Nephron (organoid): ENCODE data around the gene TYROBP.

Source experiments
- H3K27ac Mint-ChIP-seq, 3 experiments: 2 replicates each; pipeline ENCODE4 v1.8.0; 2020; ENCODE audit warnings: mixed read lengths in 3 of 3, mild to moderate bottlenecking in 2 of 3, moderate library complexity in 1 of 3
- H3K27me3 Mint-ChIP-seq: 2 replicates; pipeline ENCODE4 v1.8.0; 2021; ENCODE audit warnings: low read depth, mild to moderate bottlenecking, moderate library complexity, mixed read lengths
- H3K36me3 Mint-ChIP-seq: 2 replicates; pipeline ENCODE4 v1.8.0; 2020; ENCODE audit warnings: low read depth, mixed read lengths
- H3K4me1 Mint-ChIP-seq: 2 replicates; pipeline ENCODE4 v1.8.0; 2020; ENCODE audit warnings: mixed read lengths
- H3K4me3 Mint-ChIP-seq, 3 experiments: 2 replicates each; pipeline ENCODE4 v1.8.0; 2020; ENCODE audit warnings: mild to moderate bottlenecking in 3 of 3, mixed read lengths in 3 of 3, moderate library complexity in 2 of 3
- H3K9me3 Mint-ChIP-seq: 2 replicates; pipeline ENCODE4 v1.8.0; 2020; ENCODE audit warnings: mixed read lengths
- TF ChIP-seq, protein P1 (sequence below), 3 experiments: fragments of 200-600 bp; sonication (generic); IDR thresholded peaks; one replicate each; pipeline ENCODE4 v1.5.0; 2021; ENCODE audit warnings: antibody characterized with exemption in 3 of 3; ENCODE audit not compliant: unreplicated experiment in 3 of 3

TYROBP gene

DNA sequence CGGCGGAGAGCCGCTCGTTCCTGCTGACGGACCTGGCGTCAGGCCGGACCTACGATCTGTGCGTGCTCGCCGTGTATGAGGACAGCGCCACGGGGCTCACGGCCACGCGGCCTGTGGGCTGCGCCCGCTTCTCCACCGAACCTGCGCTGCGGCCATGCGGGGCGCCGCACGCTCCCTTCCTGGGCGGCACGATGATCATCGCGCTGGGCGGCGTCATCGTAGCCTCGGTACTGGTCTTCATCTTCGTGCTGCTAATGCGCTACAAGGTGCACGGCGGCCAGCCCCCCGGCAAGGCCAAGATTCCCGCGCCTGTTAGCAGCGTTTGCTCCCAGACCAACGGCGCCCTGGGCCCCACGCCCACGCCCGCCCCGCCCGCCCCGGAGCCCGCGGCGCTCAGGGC lies 36.5 kb upstream of the TYROBP start:
- Mint-ChIP-seq H3K27me3 (peaks cover 4% of the 10 kb centered on the region), H3K9me3 (no peaks in the 10 kb centered on the region), H3K4me1 (peaks cover 5% of the 10 kb centered on the region), H3K27ac (no peak overlapping the region), H3K36me3 (peaks cover 34% of the 10 kb centered on the region), H3K4me3 (no peak overlapping the region)
- TF ChIP-seq, protein P1, sequence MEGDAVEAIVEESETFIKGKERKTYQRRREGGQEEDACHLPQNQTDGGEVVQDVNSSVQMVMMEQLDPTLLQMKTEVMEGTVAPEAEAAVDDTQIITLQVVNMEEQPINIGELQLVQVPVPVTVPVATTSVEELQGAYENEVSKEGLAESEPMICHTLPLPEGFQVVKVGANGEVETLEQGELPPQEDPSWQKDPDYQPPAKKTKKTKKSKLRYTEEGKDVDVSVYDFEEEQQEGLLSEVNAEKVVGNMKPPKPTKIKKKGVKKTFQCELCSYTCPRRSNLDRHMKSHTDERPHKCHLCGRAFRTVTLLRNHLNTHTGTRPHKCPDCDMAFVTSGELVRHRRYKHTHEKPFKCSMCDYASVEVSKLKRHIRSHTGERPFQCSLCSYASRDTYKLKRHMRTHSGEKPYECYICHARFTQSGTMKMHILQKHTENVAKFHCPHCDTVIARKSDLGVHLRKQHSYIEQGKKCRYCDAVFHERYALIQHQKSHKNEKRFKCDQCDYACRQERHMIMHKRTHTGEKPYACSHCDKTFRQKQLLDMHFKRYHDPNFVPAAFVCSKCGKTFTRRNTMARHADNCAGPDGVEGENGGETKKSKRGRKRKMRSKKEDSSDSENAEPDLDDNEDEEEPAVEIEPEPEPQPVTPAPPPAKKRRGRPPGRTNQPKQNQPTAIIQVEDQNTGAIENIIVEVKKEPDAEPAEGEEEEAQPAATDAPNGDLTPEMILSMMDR (IDR thresholded peaks at IDR 0.05; ENCODE audit: unreplicated experiment in 3 of 3), result no peak

DNA sequence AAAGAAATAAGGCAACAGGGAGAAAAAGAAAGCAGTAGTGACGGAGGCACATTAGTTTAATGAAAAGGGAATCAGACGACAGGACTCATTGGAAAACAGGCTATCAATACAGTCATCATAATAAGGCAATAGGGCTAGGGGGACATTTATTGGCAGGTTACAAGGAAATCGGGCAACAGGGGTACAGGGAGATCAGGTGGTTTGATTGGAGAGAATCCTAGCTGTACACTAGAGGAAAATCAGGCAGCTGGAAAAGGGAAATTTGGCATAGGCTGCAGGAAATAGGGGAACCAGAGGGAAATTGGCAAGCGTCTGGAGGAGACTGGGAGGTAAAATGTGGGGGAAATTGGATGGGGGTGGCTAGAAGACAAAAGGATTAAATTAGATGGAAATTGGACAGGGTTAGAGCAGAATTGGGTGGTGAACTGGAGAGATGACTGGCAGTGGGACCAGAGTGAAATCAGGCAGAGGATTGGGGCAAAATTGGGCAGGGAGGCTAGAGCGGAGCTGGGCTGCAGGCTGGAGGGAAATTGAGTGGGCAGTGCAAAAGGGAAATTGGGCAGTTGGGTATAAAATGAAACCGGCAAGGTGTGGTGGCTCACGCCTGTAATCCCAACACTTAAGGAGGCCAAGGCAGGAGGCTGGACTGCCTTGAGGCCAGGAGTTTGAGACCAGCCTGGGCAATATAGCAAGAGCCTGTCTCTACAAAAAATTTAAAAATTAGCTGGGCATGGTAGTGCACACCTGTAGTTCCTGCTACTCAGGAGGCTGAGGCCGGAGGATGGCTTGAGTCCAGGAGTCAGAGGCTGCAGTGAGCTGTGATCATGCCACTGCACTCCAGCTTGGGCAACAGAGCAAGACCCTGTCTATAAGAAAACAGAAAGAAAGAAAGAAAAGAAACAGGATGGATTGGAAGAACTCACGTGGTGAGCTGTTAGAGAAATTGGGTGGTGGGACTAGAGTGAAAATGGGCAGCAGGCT lies 35.5 kb upstream of the TYROBP start:
- H3K9me3 Mint-ChIP-seq, result no peaks in the 10 kb centered on the region
- H3K27ac Mint-ChIP-seq, result no peak overlapping the region
- H3K4me1 Mint-ChIP-seq, result peaks cover 3% of the 10 kb centered on the region
- peaks cover 4% of the 10 kb centered on the region for H3K27me3 Mint-ChIP-seq
- peaks cover 34% of the 10 kb centered on the region for H3K36me3 Mint-ChIP-seq
- TF ChIP-seq, protein P1 (IDR thresholded peaks at IDR 0.05; ENCODE audit: unreplicated experiment in 3 of 3), result no peak
- no peak overlapping the region for H3K4me3 Mint-ChIP-seq

DNA sequence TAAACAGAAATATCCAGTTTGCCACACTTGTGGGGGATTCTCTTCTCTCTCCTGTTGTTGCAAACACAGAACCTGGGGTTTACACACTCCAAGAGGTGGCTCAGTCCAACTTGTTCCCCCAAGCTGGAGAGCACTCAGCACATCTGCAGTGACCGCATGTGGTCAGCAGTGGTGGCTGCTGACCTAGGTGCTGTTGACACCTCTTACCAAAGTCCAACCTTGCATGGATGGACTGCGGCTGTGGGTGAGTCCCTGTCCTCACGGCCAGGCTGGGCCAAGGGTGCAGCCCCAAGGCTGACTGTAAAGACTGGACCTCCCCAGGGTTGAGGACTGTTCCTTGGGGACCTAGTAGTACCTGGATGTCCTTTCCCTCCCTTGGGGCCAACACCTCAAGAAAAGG lies 34.1 kb upstream of the TYROBP start:
- TF ChIP-seq, protein P1 (IDR thresholded peaks at IDR 0.05; ENCODE audit: unreplicated experiment in 3 of 3), result no peak
- peaks cover 15% of the 10 kb centered on the region for H3K4me1 Mint-ChIP-seq
- H3K36me3 Mint-ChIP-seq, result peaks cover 34% of the 10 kb centered on the region
- H3K4me3 Mint-ChIP-seq, result no peak overlapping the region
- H3K27ac Mint-ChIP-seq, result no peak overlapping the region
- no peaks in the 10 kb centered on the region for H3K9me3 Mint-ChIP-seq
- H3K27me3 Mint-ChIP-seq, result peaks cover 4% of the 10 kb centered on the region

- Mint-ChIP-seq H3K4me3 (no peak overlapping the region), H3K36me3 (peaks cover 32% of the 10 kb centered on the region), H3K9me3 (no peaks in the 10 kb centered on the region), H3K4me1 (peaks cover 20% of the 10 kb centered on the region), H3K27ac (no peak overlapping the region), H3K27me3 (peaks cover 4% of the 10 kb centered on the region)
- TF ChIP-seq, protein P1 (IDR thresholded peaks at IDR 0.05; ENCODE audit: unreplicated experiment in 3 of 3), result no peak
Measured at GRCh38 chr19:35940839-35941238, 32.7 kb upstream of the TYROBP start.

- Mint-ChIP-seq H3K36me3 (peaks cover 26% of the 10 kb centered on the region), H3K4me3 (no peak overlapping the region), H3K9me3 (no peaks in the 10 kb centered on the region), H3K27ac (no peak overlapping the region), H3K4me1 (peaks cover 22% of the 10 kb centered on the region), H3K27me3 (peaks cover 2% of the 10 kb centered on the region)
- TF ChIP-seq, protein P1 (IDR thresholded peaks at IDR 0.05; ENCODE audit: unreplicated experiment in 3 of 3), result no peak
Measured at GRCh38 chr19:35940078-35940775, 32.1 kb upstream of the TYROBP start.
